Skeletal muscle tissue (tissue), 4 donors: ENCODE measurements around the gene RAB40B. TPM values are rescaled to one million over a fixed set of nuclear protein-coding genes. Genes with fewer than 3 reads are reported as not detected.

Source experiments
- H3K27ac ChIP-seq: one replicate; pipeline ENCODE4 v1.7.0; 2013; ENCODE audit warnings: mild to moderate bottlenecking, low read depth, low read length, inconsistent platforms
- H3K27me3 ChIP-seq, 3 donors: one replicate each; pipeline ENCODE4 v1.7.0; 2013; ENCODE audit warnings: low read length in 3 of 3; ENCODE audit not compliant: control insufficient read depth in 3 of 3, insufficient read depth in 3 of 3
- H3K36me3 ChIP-seq, 3 donors: one replicate each; pipeline ENCODE4 v1.7.0; 2013; ENCODE audit warnings: low read length in 3 of 3; ENCODE audit not compliant: control insufficient read depth in 3 of 3, insufficient read depth in 3 of 3
- H3K4me1 ChIP-seq, 3 donors: one replicate each; pipeline ENCODE4 v1.7.0; 2013; ENCODE audit warnings: low read length in 3 of 3, mild to moderate bottlenecking in 3 of 3; ENCODE audit not compliant: control insufficient read depth in 3 of 3, insufficient read depth in 3 of 3
- H3K4me3 ChIP-seq, 3 donors: one replicate each; pipeline ENCODE4 v1.7.0; 2013; ENCODE audit warnings: low read length in 3 of 3
- H3K9ac ChIP-seq, 3 donors: one replicate each; pipeline ENCODE4 v1.7.0; 2013; ENCODE audit warnings: low read length in 3 of 3, mild to moderate bottlenecking in 3 of 3, moderate library complexity in 2 of 3, low read depth in 1 of 3
- H3K9me3 ChIP-seq, 3 donors: one replicate each; pipeline ENCODE4 v1.7.0; 2013; ENCODE audit warnings: low read length in 3 of 3; ENCODE audit not compliant: control insufficient read depth in 3 of 3
- total RNA-seq: library from RNA; depleted of rRNA; stranded (reverse); fragments of >200 nt; gene quantifications from one replicate; pipeline ENCODE4 v1.2.3, GENCODE V29; 2014
- donor health status: Osteomylitis.

Gene RAB40B
- total RNA-seq, 1 donor from 2014 or later = 12.0 TPM

DNA sequence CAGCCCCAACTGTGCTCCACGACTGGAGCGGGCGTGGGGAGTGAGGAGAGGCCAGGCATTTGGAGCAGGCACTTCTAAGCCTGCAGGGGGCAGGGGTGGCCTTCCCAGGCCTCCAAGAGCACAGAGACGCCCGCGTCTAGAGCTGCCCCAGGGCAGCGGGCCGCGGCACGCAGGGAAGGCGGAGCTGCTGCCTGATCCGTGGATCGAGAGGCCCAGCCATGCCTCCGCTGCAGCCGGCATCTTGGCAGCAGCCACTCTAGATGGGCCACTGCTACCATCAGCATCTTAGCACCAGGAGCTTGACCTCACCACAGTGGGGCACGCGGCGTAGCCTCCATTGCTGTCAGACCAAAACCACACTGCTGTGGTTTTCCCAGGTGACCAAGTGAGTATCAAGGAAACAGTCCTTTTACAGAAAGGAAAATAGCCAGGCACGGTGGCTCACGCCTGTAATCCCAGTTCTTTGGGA lies 29.8 kb downstream of the RAB40B start:
- H3K4me1 ChIP-seq = peaks cover 2 to 6% (median 3%) of the 10 kb centered on the region in 3 donors
- H3K36me3 ChIP-seq = peaks cover 2 to 3% (median 3%) of the 10 kb centered on the region in 3 donors
- H3K27me3 ChIP-seq = no peaks in the 10 kb centered on the region
- H3K4me3 ChIP-seq = peak overlapping the region in 2 of 3 donors; percentile 48 to 52
- no peak overlapping the region for H3K27ac ChIP-seq
- peak overlapping the region in 2 of 3 donors; percentile 33 to 54 for H3K9ac ChIP-seq
- H3K9me3 ChIP-seq = no peaks in the 10 kb centered on the region

DNA sequence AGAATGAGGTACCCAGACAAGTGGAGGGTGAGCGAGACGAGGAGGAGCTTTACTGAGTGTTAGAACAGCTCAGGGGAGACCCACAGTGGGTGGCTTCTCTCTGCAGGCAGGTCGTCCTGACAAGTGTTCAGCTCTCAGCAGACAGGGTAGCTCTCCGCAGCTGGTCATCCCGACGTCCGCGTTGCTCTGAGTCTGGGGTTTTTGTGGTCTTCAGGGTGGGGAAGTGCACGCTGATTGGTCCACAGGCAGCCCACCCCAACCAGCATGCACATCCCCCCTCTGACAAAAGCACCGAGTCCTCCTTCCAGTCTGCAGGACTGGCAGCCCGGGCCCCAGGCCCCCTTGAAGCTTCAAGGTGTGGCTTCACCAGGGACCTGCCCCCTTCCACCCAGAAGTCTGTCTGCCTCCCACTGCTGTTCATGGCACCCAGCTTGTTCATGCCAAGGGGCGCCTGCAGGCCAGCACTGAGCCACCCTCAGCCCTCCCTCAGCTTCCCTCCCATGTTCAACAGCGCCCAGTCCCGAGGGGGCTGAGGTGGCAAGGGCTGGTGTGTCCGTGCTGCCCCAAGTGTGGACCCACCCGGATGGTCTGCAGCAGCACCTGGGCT lies 30.4 kb downstream of the RAB40B start:
- no peaks in the 10 kb centered on the region for H3K9me3 ChIP-seq
- H3K27ac ChIP-seq = no peak overlapping the region
- H3K36me3 ChIP-seq = peaks cover 2 to 3% (median 3%) of the 10 kb centered on the region in 3 donors
- H3K9ac ChIP-seq = peak overlapping the region in 1 of 3 donors; percentile 54
- H3K27me3 ChIP-seq = no peaks in the 10 kb centered on the region
- no peak overlapping the region for H3K4me3 ChIP-seq
- H3K4me1 ChIP-seq = peaks cover 2 to 6% (median 3%) of the 10 kb centered on the region in 3 donors

DNA sequence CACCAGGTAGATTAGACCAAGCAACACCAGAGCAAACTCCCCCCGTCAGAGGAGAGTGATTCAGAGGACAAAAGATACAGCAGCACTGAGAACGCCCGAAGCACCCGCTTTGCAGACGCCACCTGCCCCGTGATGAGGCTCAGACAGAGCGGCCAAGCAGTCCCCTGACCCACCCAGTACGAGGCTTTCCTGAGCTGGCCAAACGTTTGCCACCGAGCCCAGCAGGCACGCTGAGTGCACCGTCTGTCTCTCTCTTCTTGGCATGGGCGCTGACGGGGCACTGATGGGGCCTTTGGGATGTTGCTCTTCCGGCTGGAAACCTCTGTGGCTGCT lies 30.9 kb downstream of the RAB40B start:
- H3K27me3 ChIP-seq = no peaks in the 10 kb centered on the region
- peaks cover 2 to 6% (median 3%) of the 10 kb centered on the region in 3 donors for H3K4me1 ChIP-seq
- no peak overlapping the region for H3K27ac ChIP-seq
- no peaks in the 10 kb centered on the region for H3K9me3 ChIP-seq
- H3K36me3 ChIP-seq = peaks cover 2 to 3% (median 3%) of the 10 kb centered on the region in 3 donors
- no peak overlapping the region for H3K4me3 ChIP-seq
- H3K9ac ChIP-seq = no peak overlapping the region

DNA sequence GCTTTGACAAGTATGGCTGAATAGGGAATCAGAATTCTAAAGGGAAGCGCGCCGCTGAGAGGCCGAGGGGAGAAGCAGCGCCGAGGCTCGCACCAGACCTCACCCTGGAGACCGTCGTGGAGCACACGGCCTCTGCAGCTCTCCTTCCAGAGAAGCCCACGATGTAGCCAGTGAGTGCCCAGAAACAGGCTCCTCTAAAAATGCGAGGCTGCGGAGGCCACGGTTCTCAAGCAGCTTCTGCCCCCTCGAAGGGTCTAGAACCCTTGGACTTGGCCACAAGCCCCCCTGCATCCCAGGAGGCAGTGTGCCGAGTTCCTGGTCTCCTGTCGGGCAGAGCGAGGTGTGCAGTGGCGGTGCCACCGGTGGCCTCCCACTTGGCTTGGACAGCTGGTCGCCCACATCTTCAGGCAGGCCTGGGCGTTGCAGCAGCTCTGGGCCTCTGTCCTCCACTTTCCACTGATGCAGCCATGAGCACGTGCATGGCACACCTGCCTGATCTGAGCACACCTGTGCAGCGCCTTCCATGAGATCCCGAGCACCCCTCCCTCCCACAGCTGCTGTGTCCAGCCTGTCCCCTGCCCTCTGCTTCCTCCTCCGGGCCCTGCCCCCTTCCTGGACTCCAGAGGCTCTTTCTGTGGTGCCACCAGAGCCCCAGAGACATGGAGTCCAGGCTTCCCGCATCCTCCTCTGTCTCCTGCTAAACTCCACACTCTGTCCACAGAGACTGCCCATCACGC lies 31.4 kb downstream of the RAB40B start:
- H3K4me1 ChIP-seq = peaks cover 2 to 6% (median 3%) of the 10 kb centered on the region in 3 donors
- no peak overlapping the region for H3K27ac ChIP-seq
- no peak overlapping the region for H3K4me3 ChIP-seq
- no peaks in the 10 kb centered on the region for H3K9me3 ChIP-seq
- H3K27me3 ChIP-seq = no peaks in the 10 kb centered on the region
- H3K9ac ChIP-seq = no peak overlapping the region
- peaks cover 3 to 5% (median 4%) of the 10 kb centered on the region in 3 donors for H3K36me3 ChIP-seq

- Histone ChIP-seq H3K36me3 (peaks cover 3 to 7% (median 5%) of the 10 kb centered on the region in 3 donors), H3K27me3 (no peaks in the 10 kb centered on the region), H3K9ac (no peak overlapping the region), H3K27ac (no peak overlapping the region), H3K9me3 (no peaks in the 10 kb centered on the region), H3K4me3 (no peak overlapping the region), H3K4me1 (peaks cover 2 to 6% (median 3%) of the 10 kb centered on the region in 3 donors)
Measured at GRCh38 chr17:82665891-82666290, 32.6 kb downstream of the RAB40B start.

DNA sequence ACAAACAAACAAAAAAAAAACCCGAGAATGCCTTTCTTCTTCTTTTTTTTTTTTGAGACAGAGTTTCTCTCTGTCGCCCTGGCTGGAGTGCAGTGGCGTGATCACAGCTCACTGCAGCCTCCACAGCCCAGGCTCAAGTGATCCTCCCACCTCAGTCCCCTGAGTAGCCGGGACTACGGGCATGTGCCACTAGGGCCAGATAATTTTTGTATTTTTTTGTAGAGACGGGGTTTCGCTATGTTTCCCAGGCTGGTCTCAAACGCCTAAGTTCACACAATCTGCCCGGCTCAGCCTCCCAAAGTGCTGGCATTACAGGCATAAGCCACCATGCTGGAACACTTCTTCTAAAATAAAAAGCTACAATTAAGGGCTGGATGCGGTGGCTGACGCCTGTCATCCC lies 33.3 kb downstream of the RAB40B start:
- Histone ChIP-seq H3K4me1 (peaks cover 2 to 6% (median 3%) of the 10 kb centered on the region in 3 donors), H3K36me3 (peaks cover 9 to 13% (median 10%) of the 10 kb centered on the region in 3 donors), H3K9me3 (no peaks in the 10 kb centered on the region), H3K9ac (no peak overlapping the region), H3K4me3 (no peak overlapping the region), H3K27me3 (no peaks in the 10 kb centered on the region), H3K27ac (no peak overlapping the region)

DNA sequence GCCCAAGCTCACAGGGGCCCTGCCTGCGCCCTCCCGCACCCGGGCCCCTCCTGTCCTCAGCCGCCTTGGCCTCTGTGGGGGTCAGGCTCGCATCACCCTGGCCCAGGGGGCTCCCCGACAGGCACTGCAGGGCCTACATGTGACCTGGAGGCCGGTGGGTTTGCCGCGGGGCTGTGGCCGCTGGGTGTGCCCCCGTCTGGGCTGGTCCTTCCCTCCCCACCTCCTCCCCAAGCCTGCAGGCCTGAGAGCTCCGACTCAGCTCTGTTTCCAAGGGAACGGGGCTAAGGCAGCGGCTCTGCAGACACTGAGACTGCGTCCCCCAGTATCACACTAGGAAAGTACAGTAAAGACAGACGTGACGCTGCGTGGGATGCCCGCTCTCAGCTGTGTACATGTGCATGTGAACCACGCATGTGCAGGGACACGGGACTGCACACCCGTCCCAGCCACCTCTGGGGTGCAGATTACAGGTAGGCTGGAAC lies 33.8 kb downstream of the RAB40B start:
- H3K27me3 ChIP-seq = no peaks in the 10 kb centered on the region
- H3K27ac ChIP-seq = no peak overlapping the region
- no peak overlapping the region for H3K9ac ChIP-seq
- no peak overlapping the region for H3K4me3 ChIP-seq
- H3K4me1 ChIP-seq = peaks cover 2 to 6% (median 3%) of the 10 kb centered on the region in 3 donors
- no peaks in the 10 kb centered on the region for H3K9me3 ChIP-seq
- peaks cover 13 to 17% (median 14%) of the 10 kb centered on the region in 3 donors for H3K36me3 ChIP-seq

- Histone ChIP-seq H3K27ac (no peak overlapping the region), H3K4me3 (no peak overlapping the region), H3K36me3 (peaks cover 16 to 18% (median 17%) of the 10 kb centered on the region in 3 donors), H3K27me3 (no peaks in the 10 kb centered on the region), H3K9me3 (no peaks in the 10 kb centered on the region), H3K9ac (no peak overlapping the region), H3K4me1 (peaks cover 2 to 6% (median 3%) of the 10 kb centered on the region in 3 donors)
Measured at GRCh38 chr17:82664276-82664575, 34.3 kb downstream of the RAB40B start.

GRCh38 chr17:82663381-82664275 lies 34.9 kb downstream of the RAB40B start:
- Histone ChIP-seq H3K36me3 (peaks cover 20 to 23% (median 22%) of the 10 kb centered on the region in 3 donors), H3K9ac (no peak overlapping the region), H3K27me3 (no peaks in the 10 kb centered on the region), H3K4me3 (no peak overlapping the region), H3K9me3 (no peaks in the 10 kb centered on the region), H3K4me1 (peaks cover 0 to 3% (median 2%) of the 10 kb centered on the region in 3 donors), H3K27ac (no peak overlapping the region)
